GM12872 (cell line): Measurements from ENCODE around the gene CYP39A1.

Experiments
- TF ChIP-seq, protein P1 (sequence below): IDR thresholded peaks from 3 replicates; pipeline ENCODE4 v1.5.1; 2011; ENCODE audit warnings: low read depth, mild to moderate bottlenecking, low read length, moderate library complexity; ENCODE audit not compliant: insufficient read depth

Gene CYP39A1

DNA sequence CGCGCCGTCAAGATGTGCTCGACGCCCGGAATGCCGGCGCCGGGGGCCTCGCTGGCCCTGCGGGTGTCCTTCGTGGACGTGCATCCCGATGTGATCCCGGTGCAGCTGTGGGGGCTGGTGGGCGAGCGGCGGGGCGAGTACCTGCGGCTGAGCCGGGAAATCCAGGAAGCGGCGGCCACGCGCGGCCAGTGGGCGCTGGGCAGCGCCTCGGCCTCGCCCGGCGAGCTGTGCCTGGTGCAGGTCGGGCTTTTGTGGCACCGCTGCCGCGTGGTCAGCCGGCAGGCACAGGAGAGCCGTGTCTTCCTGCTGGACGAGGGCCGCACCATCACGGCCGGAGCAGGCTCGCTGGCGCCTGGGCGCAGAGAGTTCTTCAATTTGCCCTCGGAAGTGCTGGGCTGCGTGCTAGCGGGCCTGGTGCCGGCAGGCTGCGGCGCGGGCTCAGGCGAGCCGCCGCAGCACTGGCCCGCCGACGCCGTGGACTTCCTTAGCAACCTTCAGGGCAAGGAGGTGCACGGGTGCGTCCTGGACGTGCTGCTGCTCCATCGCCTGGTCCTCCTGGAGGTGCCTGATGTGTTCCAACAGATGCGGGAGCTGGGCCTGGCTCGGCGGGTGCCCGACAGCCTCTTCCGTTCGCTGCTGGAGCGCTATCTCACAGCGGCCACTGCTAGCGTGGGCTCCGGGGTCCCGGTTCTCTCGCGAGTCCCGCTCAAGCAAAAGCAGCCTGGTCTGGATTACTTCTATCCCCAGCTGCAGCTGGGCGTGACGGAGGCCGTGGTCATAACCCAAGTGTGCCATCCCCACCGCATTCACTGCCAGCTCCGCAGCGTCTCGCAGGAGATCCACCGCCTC lies 35.7 kb upstream of the CYP39A1 start:
- TF ChIP-seq, protein P1, sequence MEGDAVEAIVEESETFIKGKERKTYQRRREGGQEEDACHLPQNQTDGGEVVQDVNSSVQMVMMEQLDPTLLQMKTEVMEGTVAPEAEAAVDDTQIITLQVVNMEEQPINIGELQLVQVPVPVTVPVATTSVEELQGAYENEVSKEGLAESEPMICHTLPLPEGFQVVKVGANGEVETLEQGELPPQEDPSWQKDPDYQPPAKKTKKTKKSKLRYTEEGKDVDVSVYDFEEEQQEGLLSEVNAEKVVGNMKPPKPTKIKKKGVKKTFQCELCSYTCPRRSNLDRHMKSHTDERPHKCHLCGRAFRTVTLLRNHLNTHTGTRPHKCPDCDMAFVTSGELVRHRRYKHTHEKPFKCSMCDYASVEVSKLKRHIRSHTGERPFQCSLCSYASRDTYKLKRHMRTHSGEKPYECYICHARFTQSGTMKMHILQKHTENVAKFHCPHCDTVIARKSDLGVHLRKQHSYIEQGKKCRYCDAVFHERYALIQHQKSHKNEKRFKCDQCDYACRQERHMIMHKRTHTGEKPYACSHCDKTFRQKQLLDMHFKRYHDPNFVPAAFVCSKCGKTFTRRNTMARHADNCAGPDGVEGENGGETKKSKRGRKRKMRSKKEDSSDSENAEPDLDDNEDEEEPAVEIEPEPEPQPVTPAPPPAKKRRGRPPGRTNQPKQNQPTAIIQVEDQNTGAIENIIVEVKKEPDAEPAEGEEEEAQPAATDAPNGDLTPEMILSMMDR = no peak

DNA sequence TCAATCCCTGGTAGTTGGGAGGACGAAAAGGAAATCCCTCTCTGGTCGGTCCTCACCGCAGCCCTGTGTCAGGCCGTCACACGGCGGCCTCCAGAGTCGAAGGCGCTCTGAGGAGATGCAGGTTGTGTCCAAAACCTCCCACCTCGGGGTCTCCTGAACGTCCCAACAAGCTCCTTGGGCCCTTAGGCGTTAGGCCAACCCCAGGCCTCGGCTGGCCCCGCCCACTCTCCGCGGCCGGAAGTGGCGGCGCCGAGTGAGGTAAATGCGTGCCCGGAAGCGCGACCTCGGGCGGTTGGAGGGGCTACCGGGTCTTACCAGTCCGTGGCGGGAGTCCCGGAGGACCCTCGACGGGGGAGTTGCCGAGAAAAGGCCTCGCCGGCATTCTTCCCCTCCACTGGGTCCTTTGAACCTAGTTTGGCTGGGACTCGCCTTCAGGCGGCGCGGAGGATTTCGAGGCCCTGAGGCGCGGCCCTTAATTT lies 35.0 kb upstream of the CYP39A1 start, which contains the start of gene TDRD6:
TDRD6 (plus strand) TSS at position 267 of the 479 bp plus-strand sequence. CDS start 244 bp downstream, outside the sequence.
- TF ChIP-seq, protein P1 = no peak

DNA sequence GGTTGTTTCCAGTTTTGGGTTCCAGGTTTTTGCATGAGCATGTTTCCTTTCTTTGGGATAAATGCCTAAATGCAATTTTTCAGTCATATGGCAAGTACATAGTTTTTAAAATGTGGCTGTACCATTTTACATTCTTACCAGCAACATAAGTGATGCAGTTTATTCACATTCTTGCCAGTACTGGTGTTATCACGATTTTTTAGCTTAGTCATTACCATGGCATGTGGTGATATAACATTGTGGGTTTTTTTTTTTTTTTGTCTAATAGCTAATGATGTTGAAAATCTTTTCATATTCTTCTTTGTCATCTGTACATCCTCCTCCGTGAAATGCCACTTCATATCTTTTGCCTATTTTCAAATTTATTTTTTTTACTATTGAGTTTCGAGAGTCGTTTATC lies 32.2 kb upstream of the CYP39A1 start:
- TF ChIP-seq, protein P1 = no peak

DNA sequence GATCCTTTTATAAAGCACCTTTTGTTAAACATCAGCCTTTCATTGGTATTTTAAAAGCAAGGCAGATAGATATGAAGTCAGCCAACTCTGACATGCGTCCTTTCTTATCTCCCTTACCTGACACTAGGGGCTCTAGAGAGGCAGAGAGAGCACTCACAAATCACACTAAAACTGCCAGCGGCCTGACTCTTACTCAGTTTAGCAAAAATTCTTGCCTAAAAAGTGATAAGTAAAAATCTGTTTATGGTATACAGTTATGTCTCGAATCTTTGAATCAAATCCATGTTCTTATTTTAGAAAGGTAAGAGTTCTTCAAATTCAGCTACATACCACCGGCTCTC lies 24.7 kb upstream of the CYP39A1 start:
- TF ChIP-seq, protein P1 = peak; percentile 59

DNA sequence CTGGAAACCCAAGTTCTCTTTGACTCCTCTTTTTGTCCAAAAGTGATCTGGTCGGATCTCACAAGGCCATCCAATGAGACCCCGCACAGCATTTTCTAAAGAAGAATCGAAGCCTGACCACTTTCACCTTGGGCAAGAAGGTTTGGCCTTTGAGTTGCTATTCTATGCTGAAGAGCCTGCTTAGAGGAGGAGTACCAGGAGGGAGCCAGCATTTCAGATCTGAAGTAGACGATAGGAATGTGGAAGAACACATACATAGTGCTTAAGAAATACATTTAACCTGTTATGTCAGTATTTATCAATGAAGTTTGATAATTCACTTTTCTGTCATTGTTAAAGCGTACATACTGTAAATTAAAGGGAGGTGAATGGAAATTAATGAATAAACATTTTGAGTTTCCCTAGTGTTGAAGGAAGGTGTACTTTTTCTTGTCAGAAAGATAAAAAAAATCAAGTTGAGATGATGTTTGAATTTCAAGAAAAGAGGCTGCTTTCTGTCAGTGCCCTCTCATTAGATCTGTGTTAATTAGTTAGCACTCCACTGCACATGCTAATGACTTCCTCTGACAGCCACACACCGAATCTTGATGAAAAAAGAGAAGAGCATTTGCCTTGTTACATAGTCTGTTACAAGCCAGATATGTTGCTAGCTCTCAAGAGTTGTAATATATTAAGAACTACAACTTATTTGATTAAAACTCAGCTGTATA lies 24.1 kb upstream of the CYP39A1 start:
- TF ChIP-seq, protein P1 = no peak

DNA sequence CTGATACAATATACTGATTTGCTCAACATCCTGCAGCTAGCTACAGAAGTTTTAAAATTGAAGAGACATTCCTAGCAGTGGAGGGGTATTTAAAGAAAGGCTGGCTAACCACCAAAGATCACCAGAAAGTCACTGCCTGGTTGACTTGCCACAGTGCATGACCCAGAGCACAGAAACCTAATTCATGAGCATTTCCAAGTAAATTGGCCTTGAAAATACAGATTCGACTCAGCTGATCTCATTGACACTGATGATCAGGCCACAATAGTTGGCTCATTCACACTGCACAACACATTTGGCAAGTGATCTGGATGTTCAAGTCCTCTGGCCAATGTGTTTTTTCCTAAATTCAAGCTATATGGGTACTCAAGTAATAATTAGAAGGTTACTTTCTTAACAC lies 21.8 kb upstream of the CYP39A1 start:
- TF ChIP-seq, protein P1 = no peak

DNA sequence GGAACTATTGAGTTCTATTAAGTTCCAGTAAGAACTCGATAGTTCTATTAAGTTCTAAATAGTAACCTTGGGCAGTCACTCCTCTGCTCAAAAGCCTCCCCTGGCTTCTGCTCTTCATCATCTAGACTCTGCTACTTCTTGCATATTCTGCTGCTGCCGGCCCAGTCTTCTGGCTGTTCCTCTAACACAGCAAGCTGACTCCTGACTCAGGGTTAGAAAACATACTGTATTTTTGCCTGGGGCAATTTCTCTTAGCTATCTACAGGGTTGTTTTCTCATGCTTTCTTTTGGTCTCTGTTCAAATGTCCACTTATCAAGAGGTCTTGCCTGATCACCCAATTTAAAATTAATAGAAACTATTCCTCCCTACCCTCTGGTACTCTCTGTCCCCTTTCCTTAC lies 14.8 kb upstream of the CYP39A1 start:
- TF ChIP-seq, protein P1 = no peak
